ENCODE results near the gene SERPINE2.

Gene SERPINE2

DNA sequence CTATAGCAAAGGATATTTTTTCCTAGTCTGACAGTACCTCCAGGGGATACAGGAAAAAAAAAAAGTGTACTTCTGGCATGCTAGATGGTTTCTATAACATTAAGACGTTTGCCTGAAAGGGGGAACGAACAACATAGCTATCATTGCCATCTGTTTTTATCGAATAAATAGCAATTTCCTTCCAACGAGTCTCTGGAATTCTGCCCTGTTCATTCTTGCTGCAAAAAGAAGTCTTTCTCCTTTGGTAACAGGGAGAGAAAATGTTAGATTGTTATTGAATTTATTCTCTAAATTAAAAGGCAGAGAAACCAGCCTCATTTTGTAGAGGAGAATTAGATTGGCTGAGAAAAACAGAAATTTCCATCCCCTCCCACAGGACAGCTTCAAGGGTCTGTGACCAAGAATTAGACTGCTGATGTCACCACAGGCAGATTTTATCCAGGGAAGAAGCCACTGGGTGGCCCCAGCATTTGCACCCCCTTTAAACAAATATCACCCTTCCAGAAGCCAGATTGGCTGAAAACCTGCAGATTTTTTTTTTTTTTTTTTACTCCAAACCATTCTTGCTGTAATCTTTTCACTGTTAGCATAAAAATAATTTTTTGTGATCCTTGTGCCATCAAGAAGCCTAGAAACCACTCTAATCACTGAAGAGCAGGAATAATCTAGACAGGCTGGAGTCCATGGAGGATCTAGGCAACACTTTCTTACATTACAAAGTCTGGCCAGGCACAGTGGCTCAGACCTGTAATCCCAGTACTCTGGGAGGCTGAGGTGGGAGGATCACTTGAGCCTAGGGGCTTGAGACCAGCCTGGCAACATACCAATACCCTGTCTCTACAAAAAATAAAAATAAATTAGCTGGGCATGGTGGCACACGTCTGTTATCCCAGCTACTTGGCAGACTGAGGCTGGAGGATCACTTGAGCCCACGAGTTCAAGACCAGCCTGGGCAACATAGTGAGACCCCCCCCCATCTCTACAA lies 106.0 kb downstream of the SERPINE2 start:
- DNase-seq (ENCODE audit: insufficient read length) (no peak), FAIRE-seq (no peak)
- TF ChIP-seq TAF1 (IDR thresholded peaks at IDR 0.05; ENCODE audit: borderline replicate concordance, low read depth, low read length) (no peak), POLR2AphosphoS5 (IDR thresholded peaks at IDR 0.05; ENCODE audit: low read depth, low read length) (no peak), POLR2A (IDR thresholded peaks at IDR 0.05; ENCODE audit: low read depth, low read length) (no peak)

DNA sequence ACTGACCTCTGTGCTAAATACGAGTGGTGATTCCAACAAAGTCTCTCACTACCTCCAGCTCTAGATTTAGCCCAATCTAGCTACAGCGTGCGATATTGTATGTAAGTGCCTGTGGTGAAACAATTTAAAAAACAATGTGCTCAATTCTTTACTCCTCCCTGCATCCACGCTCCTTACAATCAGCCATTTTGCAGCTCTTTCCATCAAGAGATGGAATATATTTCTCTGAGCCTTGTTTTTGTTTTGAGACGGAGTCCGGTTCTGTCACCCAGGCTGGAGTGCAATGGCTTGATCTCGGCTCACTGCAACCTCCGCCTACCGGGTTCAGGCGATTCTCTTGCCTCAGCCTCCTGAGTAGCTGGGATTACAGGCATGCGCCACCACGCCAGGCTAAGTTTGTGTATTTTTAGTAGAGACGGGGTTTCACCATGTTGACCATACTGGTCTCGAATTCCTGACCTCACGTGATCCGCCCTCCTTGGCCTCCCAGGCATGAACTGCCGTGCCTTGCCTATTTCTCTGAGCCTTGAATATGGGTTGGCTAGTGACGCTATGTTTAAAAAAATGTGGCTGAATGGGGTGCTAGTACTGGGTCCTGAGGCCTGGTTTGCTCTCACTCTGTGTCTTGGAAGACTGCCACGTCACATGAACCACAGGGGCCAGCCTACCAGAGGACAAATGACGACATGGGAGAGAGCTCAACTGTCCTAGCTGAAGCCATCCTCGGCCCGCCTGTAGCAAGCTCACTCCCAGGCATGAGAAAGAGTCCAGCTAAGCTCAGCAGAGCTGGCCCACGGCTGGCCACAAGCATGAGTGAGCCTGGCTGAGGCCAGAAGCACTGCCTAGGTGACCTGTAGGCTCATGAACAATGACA lies 108.7 kb downstream of the SERPINE2 start:
- no peak for DNase-seq (ENCODE audit: insufficient read length)
- TF ChIP-seq POLR2A (IDR thresholded peaks at IDR 0.05; ENCODE audit: low read depth, low read length) (no peak), POLR2AphosphoS5 (IDR thresholded peaks at IDR 0.05; ENCODE audit: low read depth, low read length) (no peak), TAF1 (IDR thresholded peaks at IDR 0.05; ENCODE audit: borderline replicate concordance, low read depth, low read length) (no peak)
- FAIRE-seq: no peak

DNA sequence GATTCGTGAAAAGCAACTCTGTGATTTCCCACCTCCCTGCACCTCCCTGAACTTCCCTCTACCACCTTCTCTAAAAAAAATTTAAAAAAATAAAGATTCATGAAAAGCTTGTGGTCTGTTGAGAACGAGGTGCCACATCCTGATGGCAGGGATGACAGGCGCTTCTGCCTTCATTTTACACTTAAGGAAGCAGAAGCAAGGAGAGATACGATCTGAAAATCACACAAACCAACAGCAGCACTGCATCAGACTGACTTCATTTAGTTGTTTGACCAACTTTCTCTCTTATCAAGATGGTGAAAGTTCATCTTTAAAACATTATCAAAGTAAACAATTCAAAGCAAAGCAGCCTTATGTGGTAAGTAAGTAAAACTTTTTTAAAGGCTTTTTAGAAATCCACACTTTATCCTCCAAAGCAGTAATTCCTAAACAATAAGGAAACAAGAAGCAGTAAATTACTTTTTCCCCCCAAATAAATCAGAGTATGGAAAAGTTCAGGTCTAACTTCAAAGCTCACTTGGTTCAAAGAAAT lies 109.4 kb downstream of the SERPINE2 start:
- DNase-seq (ENCODE audit: insufficient read length): no peak

DNA sequence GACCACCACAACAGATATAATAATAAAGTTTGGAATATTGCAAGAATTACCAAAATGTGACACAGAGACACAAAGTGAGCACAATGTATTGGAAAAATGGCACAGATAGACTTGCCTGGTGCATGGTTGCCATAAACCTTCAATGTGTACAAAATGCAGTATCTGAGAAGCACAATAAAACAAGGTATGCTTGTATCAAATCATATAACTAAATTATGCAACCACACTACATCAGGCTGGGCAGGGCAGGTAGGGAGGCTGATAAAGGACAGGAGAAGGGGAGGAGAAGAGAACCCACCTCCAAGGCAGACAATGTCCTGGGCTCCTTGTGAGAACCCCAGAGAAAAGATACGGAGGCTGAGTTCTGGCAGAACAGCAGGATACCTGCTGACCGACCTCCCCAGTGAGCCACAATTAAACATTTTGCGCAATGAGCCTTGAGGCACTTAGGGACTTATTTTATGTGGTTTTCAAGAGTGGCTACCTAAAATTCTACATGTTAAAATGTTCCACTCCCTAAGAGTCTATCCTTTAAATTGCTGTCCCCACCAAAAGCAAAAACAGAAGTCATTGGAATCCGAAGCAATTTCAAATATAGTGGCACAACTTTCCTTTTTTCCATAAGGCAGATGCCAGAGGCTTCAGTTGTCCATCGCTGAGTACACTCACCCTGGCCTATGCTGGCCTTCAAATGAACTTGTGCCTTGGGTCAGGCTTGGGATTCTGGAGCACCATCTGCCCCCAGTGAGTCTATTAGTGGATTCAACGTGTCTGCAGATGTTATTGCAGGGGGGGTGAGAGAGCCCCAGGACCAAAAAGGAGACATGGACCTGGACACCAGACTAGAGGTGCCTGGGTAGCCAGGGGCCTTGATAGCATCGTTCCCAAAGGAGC lies 110.7 kb downstream of the SERPINE2 start:
- no peak for FAIRE-seq
- DNase-seq (ENCODE audit: insufficient read length): no peak
- no peak for TF ChIP-seq POLR2AphosphoS5 (IDR thresholded peaks at IDR 0.05; ENCODE audit: low read depth, low read length)
- TF ChIP-seq TAF1 (IDR thresholded peaks at IDR 0.05; ENCODE audit: borderline replicate concordance, low read depth, low read length): no peak
- TF ChIP-seq POLR2A (IDR thresholded peaks at IDR 0.05; ENCODE audit: low read depth, low read length): no peak

More for the DNA sequence above, 109.4 kb downstream of the SERPINE2 start:
- FAIRE-seq: no peak
- TF ChIP-seq POLR2AphosphoS5 (IDR thresholded peaks at IDR 0.05; ENCODE audit: low read depth, low read length): no peak
- no peak for TF ChIP-seq TAF1 (IDR thresholded peaks at IDR 0.05; ENCODE audit: borderline replicate concordance, low read depth, low read length)
- TF ChIP-seq POLR2A (IDR thresholded peaks at IDR 0.05; ENCODE audit: low read depth, low read length): no peak

DNA sequence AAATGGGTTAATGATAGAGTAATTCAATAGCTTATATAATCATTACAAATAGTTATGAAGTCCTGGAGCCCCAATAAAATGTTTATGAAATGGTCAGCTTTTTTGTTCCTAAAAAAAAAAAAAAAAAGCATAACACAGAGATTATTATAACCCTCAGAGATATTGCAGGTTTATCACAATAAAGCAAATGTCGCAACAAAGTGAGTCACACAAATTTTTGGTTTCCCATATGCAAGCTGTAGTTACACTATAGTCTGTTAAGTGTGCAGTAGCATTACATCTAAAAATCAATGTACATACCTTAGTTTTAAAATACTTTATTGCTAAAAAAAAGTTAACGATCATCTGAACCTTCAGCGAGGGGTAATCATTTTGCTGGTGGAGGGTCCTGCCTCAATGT lies 114.0 kb downstream of the SERPINE2 start:
- TF ChIP-seq POLR2A (IDR thresholded peaks at IDR 0.05; ENCODE audit: low read depth, low read length): no peak
- no peak for TF ChIP-seq POLR2AphosphoS5 (IDR thresholded peaks at IDR 0.05; ENCODE audit: low read depth, low read length)
- TF ChIP-seq TAF1 (IDR thresholded peaks at IDR 0.05; ENCODE audit: borderline replicate concordance, low read depth, low read length): no peak
- no peak for FAIRE-seq
- no peak for DNase-seq (ENCODE audit: insufficient read length)
